ENCODE data around the gene TP53I3. TPM values are rescaled to one million over a fixed set of nuclear protein-coding genes. Genes with fewer than 3 reads are reported as not detected.
A peak's percentile ranks its signal among the peaks of the same experiment; 100 is the strongest.

The TP53I3 gene
- total RNA-seq, 1 experiment from 2014 or later = 13.5 TPM

- Histone ChIP-seq H3K27ac (ENCODE audit: low read length) (peak overlapping the region; percentile 50), H3K79me2 (ENCODE audit: low read length) (peaks cover 35% of the 10 kb centered on the region), H3K4me1 (ENCODE audit: low read length) (peaks cover 26% of the 10 kb centered on the region), H3K9ac (ENCODE audit: low read length) (peak overlapping the region; percentile 65), H3K9me3 (ENCODE audit: low read length) (no peaks in the 10 kb centered on the region), H2AFZ (ENCODE audit: low read length) (0 out of 2 replicates have a peak overlapping the region, but pooled peaks have one; percentile 26), H3K9me2 (replicated peaks; ENCODE audit: insufficient read depth, low read length) (no peaks in the 10 kb centered on the region), H3K27me3 (ENCODE audit: low read length) (no peaks in the 10 kb centered on the region), H3K4me2 (ENCODE audit: low read depth, low read length, poor library complexity, severe bottlenecking) (peak overlapping the region; percentile 69), H3K36me3 (ENCODE audit: insufficient read depth, low read length) (peaks cover 12% of the 10 kb centered on the region), H4K20me1 (ENCODE audit: insufficient read depth, low read depth, low read length) (no peaks in the 10 kb centered on the region; the same call in 1 of the 2 replicates), H3K4me3 (ENCODE audit: low read length) (peak overlapping the region; percentile 95)
- no peak for DNase-seq
Observed at GRCh38 chr2:24077535-24077877, 7.1 kb downstream of the TP53I3 start.

- no peaks in the 10 kb centered on the region for H3K9me2 ChIP-seq (replicated peaks; ENCODE audit: insufficient read depth, low read length)
- peak overlapping the region; percentile 95 for H3K4me3 ChIP-seq (ENCODE audit: low read length)
- peaks cover 26% of the 10 kb centered on the region for H3K4me1 ChIP-seq (ENCODE audit: low read length)
- peak; percentile 68 for DNase-seq
- H2AFZ ChIP-seq (ENCODE audit: low read length) = 0 out of 2 replicates have a peak overlapping the region, but pooled peaks have one; percentile 26
- H3K27ac ChIP-seq (ENCODE audit: low read length) = peak overlapping the region; percentile 50
- H3K4me2 ChIP-seq (ENCODE audit: low read depth, low read length, poor library complexity, severe bottlenecking) = peak overlapping the region; percentile 69
- H3K79me2 ChIP-seq (ENCODE audit: low read length) = peaks cover 40% of the 10 kb centered on the region
- H3K9me3 ChIP-seq (ENCODE audit: low read length) = no peaks in the 10 kb centered on the region
- peak overlapping the region; percentile 65 for H3K9ac ChIP-seq (ENCODE audit: low read length)
- no peaks in the 10 kb centered on the region; the same call in 1 of the 2 replicates for H4K20me1 ChIP-seq (ENCODE audit: insufficient read depth, low read depth, low read length)
- H3K27me3 ChIP-seq (ENCODE audit: low read length) = no peaks in the 10 kb centered on the region
- H3K36me3 ChIP-seq (ENCODE audit: insufficient read depth, low read length) = peaks cover 16% of the 10 kb centered on the region; the same call in 1 of the 2 replicates
Observed at GRCh38 chr2:24076849-24077534, 7.6 kb downstream of the TP53I3 start.

DNA sequence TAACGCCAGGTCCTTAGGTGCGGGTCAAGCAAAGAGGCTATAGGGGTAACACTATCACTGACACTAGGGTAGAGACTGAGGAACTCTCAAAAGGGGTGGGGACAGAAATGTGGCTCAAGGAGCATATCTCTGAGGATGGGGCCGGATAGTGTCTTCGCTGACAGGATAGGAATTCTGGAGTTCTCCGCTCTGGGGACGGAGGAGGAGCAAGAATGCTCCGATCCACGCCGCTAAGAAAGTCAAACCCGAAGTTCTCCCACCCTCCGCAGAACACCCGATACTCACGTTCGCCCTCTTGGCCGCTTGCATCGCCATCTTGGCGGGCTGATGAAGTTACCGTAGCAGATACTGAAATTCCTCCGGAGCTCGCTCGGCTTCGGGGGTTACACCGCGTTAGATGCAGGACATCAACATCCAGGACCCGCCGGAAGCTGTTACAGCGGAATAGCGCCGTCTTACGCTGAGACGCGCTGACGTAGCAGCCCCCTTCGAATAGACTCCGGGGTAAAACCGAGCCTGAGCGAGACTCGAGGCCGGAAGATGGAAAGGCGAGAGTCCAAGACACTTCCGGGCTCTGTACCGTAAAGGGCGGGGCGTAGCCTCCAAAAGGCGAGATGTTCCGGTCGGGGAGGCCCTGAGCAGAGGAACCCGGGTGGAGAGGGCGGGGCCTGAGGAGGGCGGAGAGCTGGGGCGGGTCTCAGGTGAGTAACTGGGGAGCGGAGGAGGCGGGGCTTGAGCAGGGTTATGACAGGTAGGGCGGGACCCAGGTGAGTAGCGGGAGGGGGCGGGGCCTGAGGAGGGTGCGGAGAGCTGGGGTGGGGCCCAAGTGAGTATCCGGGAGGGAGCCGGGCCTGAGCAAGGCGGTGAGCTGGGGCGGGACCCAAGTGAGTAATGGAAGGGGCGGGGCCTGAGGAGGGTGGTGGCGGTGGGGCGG, 8.5 kb downstream of the TP53I3 start, which contains the start of gene SF3B6:
Gene SF3B6 (minus strand): TSS at position 412 of the 934 bp plus-strand sequence. CDS start 97 bp downstream, at position 315.
- H3K9me3 ChIP-seq (ENCODE audit: low read length) = no peaks in the 10 kb centered on the region
- H2AFZ ChIP-seq (ENCODE audit: low read length) = 0 out of 2 replicates have a peak within 1 kb of the TSS, but pooled peaks have one; percentile 26
- no peaks in the 10 kb centered on the region for H3K9me2 ChIP-seq (replicated peaks; ENCODE audit: insufficient read depth, low read length)
- no peaks in the 10 kb centered on the region; the same call in 1 of the 2 replicates for H4K20me1 ChIP-seq (ENCODE audit: insufficient read depth, low read depth, low read length)
- peak; percentile 100 for DNase-seq
- H3K79me2 ChIP-seq (ENCODE audit: low read length) = peaks cover 46% of the 10 kb centered on the region
- H3K27me3 ChIP-seq (ENCODE audit: low read length) = no peaks in the 10 kb centered on the region
- peak within 1 kb of the TSS; percentile 95 for H3K4me3 ChIP-seq (ENCODE audit: low read length)
- peaks cover 26% of the 10 kb centered on the region for H3K4me1 ChIP-seq (ENCODE audit: low read length)
- H3K27ac ChIP-seq (ENCODE audit: low read length) = peak within 1 kb of the TSS; percentile 65
- H3K36me3 ChIP-seq (ENCODE audit: insufficient read depth, low read length) = peaks cover 16% of the 10 kb centered on the region; the same call in 1 of the 2 replicates
- peak within 1 kb of the TSS; percentile 98 for H3K4me2 ChIP-seq (ENCODE audit: low read depth, low read length, poor library complexity, severe bottlenecking)
- H3K9ac ChIP-seq (ENCODE audit: low read length) = peak within 1 kb of the TSS; percentile 87

- peak overlapping the region; percentile 98 for H3K4me2 ChIP-seq (ENCODE audit: low read depth, low read length, poor library complexity, severe bottlenecking)
- no peaks in the 10 kb centered on the region for H3K27me3 ChIP-seq (ENCODE audit: low read length)
- H3K27ac ChIP-seq (ENCODE audit: low read length) = no peak overlapping the region; the same call in 1 of the 2 replicates
- H3K4me1 ChIP-seq (ENCODE audit: low read length) = peaks cover 26% of the 10 kb centered on the region
- H4K20me1 ChIP-seq (ENCODE audit: insufficient read depth, low read depth, low read length) = no peaks in the 10 kb centered on the region; the same call in 1 of the 2 replicates
- no peaks in the 10 kb centered on the region for H3K9me3 ChIP-seq (ENCODE audit: low read length)
- peak overlapping the region; percentile 95 for H3K4me3 ChIP-seq (ENCODE audit: low read length)
- H3K36me3 ChIP-seq (ENCODE audit: insufficient read depth, low read length) = peaks cover 16% of the 10 kb centered on the region; the same call in 1 of the 2 replicates
- no peak overlapping the region for H2AFZ ChIP-seq (ENCODE audit: low read length)
- H3K9me2 ChIP-seq (replicated peaks; ENCODE audit: insufficient read depth, low read length) = no peaks in the 10 kb centered on the region
- peak overlapping the region; percentile 87 for H3K9ac ChIP-seq (ENCODE audit: low read length)
- peaks cover 49% of the 10 kb centered on the region for H3K79me2 ChIP-seq (ENCODE audit: low read length)
- no peak for DNase-seq
Observed at GRCh38 chr2:24075259-24075658, 9.4 kb downstream of the TP53I3 start.

- Histone ChIP-seq H3K36me3 (ENCODE audit: insufficient read depth, low read length) (peaks cover 16% of the 10 kb centered on the region; the same call in 1 of the 2 replicates), H3K4me2 (ENCODE audit: low read depth, low read length, poor library complexity, severe bottlenecking) (no peak overlapping the region), H3K27me3 (ENCODE audit: low read length) (no peaks in the 10 kb centered on the region), H3K4me3 (ENCODE audit: low read length) (no peak overlapping the region), H3K4me1 (ENCODE audit: low read length) (peaks cover 26% of the 10 kb centered on the region), H3K9me2 (replicated peaks; ENCODE audit: insufficient read depth, low read length) (no peaks in the 10 kb centered on the region), H2AFZ (ENCODE audit: low read length) (no peak overlapping the region), H4K20me1 (ENCODE audit: insufficient read depth, low read depth, low read length) (peaks cover 6% of the 10 kb centered on the region), H3K9ac (ENCODE audit: low read length) (no peak overlapping the region), H3K9me3 (ENCODE audit: low read length) (no peaks in the 10 kb centered on the region), H3K27ac (ENCODE audit: low read length) (no peak overlapping the region), H3K79me2 (ENCODE audit: low read length) (peaks cover 52% of the 10 kb centered on the region)
- no peak for DNase-seq
Observed at GRCh38 chr2:24073816-24074215, 10.8 kb downstream of the TP53I3 start.

GRCh38 chr2:24072259-24072658, 12.4 kb downstream of the TP53I3 start:
- Histone ChIP-seq H3K27ac (ENCODE audit: low read length) (no peak overlapping the region), H3K27me3 (ENCODE audit: low read length) (no peaks in the 10 kb centered on the region), H3K9me3 (ENCODE audit: low read length) (no peaks in the 10 kb centered on the region), H3K9me2 (replicated peaks; ENCODE audit: insufficient read depth, low read length) (no peaks in the 10 kb centered on the region), H3K9ac (ENCODE audit: low read length) (no peak overlapping the region), H4K20me1 (ENCODE audit: insufficient read depth, low read depth, low read length) (peaks cover 6% of the 10 kb centered on the region), H3K79me2 (ENCODE audit: low read length) (peaks cover 52% of the 10 kb centered on the region), H3K4me2 (ENCODE audit: low read depth, low read length, poor library complexity, severe bottlenecking) (no peak overlapping the region), H3K36me3 (ENCODE audit: insufficient read depth, low read length) (peaks cover 23% of the 10 kb centered on the region; the same call in 1 of the 2 replicates), H3K4me1 (ENCODE audit: low read length) (peaks cover 16% of the 10 kb centered on the region), H3K4me3 (ENCODE audit: low read length) (no peak overlapping the region), H2AFZ (ENCODE audit: low read length) (no peak overlapping the region)
- no peak for DNase-seq

- Histone ChIP-seq H3K4me3 (ENCODE audit: low read length) (no peak overlapping the region), H3K27me3 (ENCODE audit: low read length) (no peaks in the 10 kb centered on the region), H3K9me3 (ENCODE audit: low read length) (no peaks in the 10 kb centered on the region), H3K79me2 (ENCODE audit: low read length) (peaks cover 3% of the 10 kb centered on the region; the same call in 1 of the 2 replicates), H3K4me1 (ENCODE audit: low read length) (no peaks in the 10 kb centered on the region), H3K36me3 (ENCODE audit: insufficient read depth, low read length) (peaks cover 14% of the 10 kb centered on the region; the same call in 1 of the 2 replicates), H3K27ac (ENCODE audit: low read length) (no peak overlapping the region), H3K9me2 (replicated peaks; ENCODE audit: insufficient read depth, low read length) (no peaks in the 10 kb centered on the region), H2AFZ (ENCODE audit: low read length) (no peak overlapping the region), H3K9ac (ENCODE audit: low read length) (no peak overlapping the region), H4K20me1 (ENCODE audit: insufficient read depth, low read depth, low read length) (peaks cover 6% of the 10 kb centered on the region; the same call in 1 of the 2 replicates), H3K4me2 (ENCODE audit: low read depth, low read length, poor library complexity, severe bottlenecking) (no peak overlapping the region)
- no peak for DNase-seq
Observed at GRCh38 chr2:24065341-24065740, 19.3 kb downstream of the TP53I3 start.

All from Karpas-422 (cell line).